Body of pancreas (tissue), 4 donors: ENCODE data around the gene RAB10.

Experiments used
- POLR2A ChIP-seq, 3 donors: fragments of 450-650 bp; IDR thresholded peaks; one replicate each; pipeline ENCODE4 v1.6.1; 2016; ENCODE audit warnings: antibody characterized with exemption in 3 of 3, mild to moderate bottlenecking in 2 of 3
- TF ChIP-seq, protein P1 (sequence below), 7 experiments: fragments of 450-650 bp in 4 of 7; fragments of 200-600 bp in 3 of 7; sonication (generic) in 3 of 7; IDR thresholded peaks; one replicate each; pipeline ENCODE4 v1.5.1; 2016 to 2019; ENCODE audit warnings: antibody characterized with exemption in 7 of 7

DNA sequence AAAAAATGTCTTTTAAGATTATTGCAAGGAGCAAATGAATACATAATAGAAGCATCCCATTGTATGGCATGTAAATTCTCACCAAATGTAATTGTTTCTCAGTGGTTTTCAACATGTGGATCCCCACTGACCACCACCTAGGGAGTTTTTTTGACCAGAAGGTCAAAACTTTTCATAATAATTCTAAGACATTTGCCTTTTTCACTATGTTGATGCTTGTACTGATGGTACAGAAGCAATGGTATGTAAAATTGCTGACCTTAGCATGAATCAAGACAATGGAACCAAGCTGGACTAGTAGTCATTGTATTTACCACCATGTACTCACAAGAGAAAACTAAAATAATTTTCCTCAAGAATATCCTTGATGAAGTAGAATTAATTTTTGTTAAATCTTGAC is 36.8 kb downstream of the RAB10 start:
- no peak for TF ChIP-seq POLR2A (IDR thresholded peaks at IDR 0.05)
- TF ChIP-seq, protein P1, sequence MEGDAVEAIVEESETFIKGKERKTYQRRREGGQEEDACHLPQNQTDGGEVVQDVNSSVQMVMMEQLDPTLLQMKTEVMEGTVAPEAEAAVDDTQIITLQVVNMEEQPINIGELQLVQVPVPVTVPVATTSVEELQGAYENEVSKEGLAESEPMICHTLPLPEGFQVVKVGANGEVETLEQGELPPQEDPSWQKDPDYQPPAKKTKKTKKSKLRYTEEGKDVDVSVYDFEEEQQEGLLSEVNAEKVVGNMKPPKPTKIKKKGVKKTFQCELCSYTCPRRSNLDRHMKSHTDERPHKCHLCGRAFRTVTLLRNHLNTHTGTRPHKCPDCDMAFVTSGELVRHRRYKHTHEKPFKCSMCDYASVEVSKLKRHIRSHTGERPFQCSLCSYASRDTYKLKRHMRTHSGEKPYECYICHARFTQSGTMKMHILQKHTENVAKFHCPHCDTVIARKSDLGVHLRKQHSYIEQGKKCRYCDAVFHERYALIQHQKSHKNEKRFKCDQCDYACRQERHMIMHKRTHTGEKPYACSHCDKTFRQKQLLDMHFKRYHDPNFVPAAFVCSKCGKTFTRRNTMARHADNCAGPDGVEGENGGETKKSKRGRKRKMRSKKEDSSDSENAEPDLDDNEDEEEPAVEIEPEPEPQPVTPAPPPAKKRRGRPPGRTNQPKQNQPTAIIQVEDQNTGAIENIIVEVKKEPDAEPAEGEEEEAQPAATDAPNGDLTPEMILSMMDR (IDR thresholded peaks at IDR 0.05), result no peak
